Fibroblast of peridontal ligament (primary cell): ENCODE results near the gene PDPK1.
"Not testable (repeated sequence)": the region's sequence is repeated elsewhere in the genome, so short reads cannot be mapped to it uniquely, and the experiment has no call there.

Experiments
- DNase-seq: peaks from one replicate; pipeline ENCODE4 v3.0.0-alpha.2; 2010; ENCODE audit errors: extremely low read depth

The PDPK1 gene

GRCh38 chr16:2587891-2588565 is 50.2 kb downstream of the PDPK1 start:
- DNase-seq = no peak

- no peak for DNase-seq
Measured at GRCh38 chr16:2591476-2592240, 53.8 kb downstream of the PDPK1 start.

- no peak for DNase-seq
Measured at GRCh38 chr16:2592786-2593185, 55.0 kb downstream of the PDPK1 start.

GRCh38 chr16:2595393-2596205 is 57.8 kb downstream of the PDPK1 start:
- DNase-seq = no peak

GRCh38 chr16:2596747-2597559 is 59.1 kb downstream of the PDPK1 start:
- DNase-seq = no peak

GRCh38 chr16:2597560-2597902 is 59.7 kb downstream of the PDPK1 start:
- no peak for DNase-seq

- no peak for DNase-seq
Measured at GRCh38 chr16:2598133-2598641, 60.4 kb downstream of the PDPK1 start.

GRCh38 chr16:2598723-2599122 is 60.9 kb downstream of the PDPK1 start:
- DNase-seq = no peak

GRCh38 chr16:2599165-2599564 is 61.3 kb downstream of the PDPK1 start:
- DNase-seq = not testable (repeated sequence)

GRCh38 chr16:2599785-2600184 is 62.0 kb downstream of the PDPK1 start:
- not testable (repeated sequence) for DNase-seq

GRCh38 chr16:2601301-2602025 is 63.6 kb downstream of the PDPK1 start:
- not testable (repeated sequence) for DNase-seq

- DNase-seq = not testable (repeated sequence)
Measured at GRCh38 chr16:2602175-2602574, 64.4 kb downstream of the PDPK1 start.

- peak; percentile 95 for DNase-seq
Measured at GRCh38 chr16:2603165-2604015, 65.6 kb downstream of the PDPK1 start.

GRCh38 chr16:2604016-2604369 is 66.2 kb downstream of the PDPK1 start:
- peak; percentile 9 for DNase-seq

- not testable (repeated sequence) for DNase-seq
Measured at GRCh38 chr16:2606820-2607219, 69.0 kb downstream of the PDPK1 start.

GRCh38 chr16:2609345-2609744 is 71.5 kb downstream of the PDPK1 start:
- not testable (repeated sequence) for DNase-seq

- DNase-seq = no peak
Measured at GRCh38 chr16:2609827-2610470, 72.1 kb downstream of the PDPK1 start.

GRCh38 chr16:2610781-2611498 is 73.1 kb downstream of the PDPK1 start:
- DNase-seq = no peak

GRCh38 chr16:2611499-2611862 is 73.7 kb downstream of the PDPK1 start:
- DNase-seq = no peak
